A673 (cell line): ENCODE measurements around the gene PTPRK. TPM values are rescaled to one million over a fixed set of nuclear protein-coding genes. Genes with fewer than 3 reads are reported as not detected.

ENCODE experiments used
- BruUV-seq: library from RNA; stranded (reverse); fragments of 400-500 nt; replicated peaks from 2 replicates; lab custom pipeline; 2021; lab: Mats Ljungman, UMichigan
- CTCF ChIA-PET: fragments of 300-600 bp; sonication (Branson Sonifier 250); formaldehyde crosslinking; loops from one replicate; lab custom pipeline; 2022; ENCODE audit warnings: antibody characterized with exemption; lab: Charles Lee
- POLR2A ChIA-PET: fragments of 300-600 bp; sonication (Branson Sonifier 250); formaldehyde crosslinking; loops from one replicate; lab custom pipeline; 2022; ENCODE audit warnings: antibody characterized with exemption; ENCODE audit not compliant: low non-redundant PET; lab: Charles Lee
- DNase-seq: peaks from one replicate; pipeline ENCODE4 v3.0.0-alpha.2; 2015; ENCODE audit warnings: low spot score
- H3K27ac ChIP-seq: fragments of 200-600 bp; sonication (generic); 2 replicates; pipeline ENCODE4 v1.5.1; 2016; ENCODE audit warnings: mixed run types, low read depth, mild to moderate bottlenecking, mixed read lengths, antibody characterized with exemption, low read length; ENCODE audit not compliant: poor library complexity, severe bottlenecking
- H3K27me3 ChIP-seq: fragments of 200-600 bp; sonication (generic); replicated peaks from 2 replicates; pipeline ENCODE4 v1.6.1; 2017; ENCODE audit warnings: mixed run types, low read depth, mild to moderate bottlenecking, mixed read lengths, antibody characterized with exemption, low read length; ENCODE audit not compliant: insufficient read depth, poor library complexity
- H3K36me3 ChIP-seq: fragments of 200-600 bp; sonication (generic); 2 replicates; pipeline ENCODE4 v1.6.1; 2016; ENCODE audit warnings: mixed run types, mild to moderate bottlenecking, mixed read lengths, antibody characterized with exemption, low read length; ENCODE audit not compliant: insufficient read depth, poor library complexity, severe bottlenecking
- H3K4me1 ChIP-seq: fragments of 200-600 bp; sonication (generic); 2 replicates; pipeline ENCODE4 v1.6.1; 2017; ENCODE audit warnings: mixed run types, mild to moderate bottlenecking, mixed read lengths, antibody characterized with exemption, low read length; ENCODE audit not compliant: insufficient read depth, poor library complexity, severe bottlenecking
- H3K4me3 ChIP-seq: fragments of 200-600 bp; sonication (generic); 2 replicates; pipeline ENCODE4 v1.5.1; 2016; ENCODE audit warnings: low read depth, mixed run types, mild to moderate bottlenecking, mixed read lengths, low read length; ENCODE audit not compliant: poor library complexity, severe bottlenecking
- H3K9me3 ChIP-seq: fragments of 200-600 bp; sonication (generic); 2 replicates; pipeline ENCODE4 v1.6.1; 2016; ENCODE audit warnings: mixed run types, low read depth, mild to moderate bottlenecking, mixed read lengths, antibody characterized with exemption, low read length; ENCODE audit not compliant: poor library complexity, severe bottlenecking
- EZH2 ChIP-seq: fragments of 200-600 bp; sonication (generic); IDR thresholded peaks from 2 replicates; pipeline ENCODE4 v1.6.1; 2017; ENCODE audit warnings: borderline replicate concordance, low read depth, mild to moderate bottlenecking, mixed read lengths, antibody characterized with exemption, low read length; ENCODE audit not compliant: poor library complexity, severe bottlenecking
- intact Hi-C: fragments of 100-400 bp; cut with micrococcal nuclease; formaldehyde crosslinking; loops from one replicate; pipeline ENCODE4 v1.10.0; 2022; ENCODE audit not compliant: unreplicated experiment
- total RNA-seq: library from RNA; stranded (reverse); gene quantifications from 2 replicates; pipeline ENCODE4 v1.2.3, GENCODE V29; 2021
- TF ChIP-seq, protein P1 (sequence below): fragments of 300-800, 200-600 bp; sonication (generic); conservative IDR thresholded peaks from 2 replicates; pipeline ENCODE4 v1.5.1; 2017; ENCODE audit warnings: low read depth, mild to moderate bottlenecking, antibody characterized with exemption, low read length, moderate library complexity, mixed read lengths

The PTPRK gene
- total RNA-seq, 1 experiment from 2014 or later: 77.3 TPM

DNA sequence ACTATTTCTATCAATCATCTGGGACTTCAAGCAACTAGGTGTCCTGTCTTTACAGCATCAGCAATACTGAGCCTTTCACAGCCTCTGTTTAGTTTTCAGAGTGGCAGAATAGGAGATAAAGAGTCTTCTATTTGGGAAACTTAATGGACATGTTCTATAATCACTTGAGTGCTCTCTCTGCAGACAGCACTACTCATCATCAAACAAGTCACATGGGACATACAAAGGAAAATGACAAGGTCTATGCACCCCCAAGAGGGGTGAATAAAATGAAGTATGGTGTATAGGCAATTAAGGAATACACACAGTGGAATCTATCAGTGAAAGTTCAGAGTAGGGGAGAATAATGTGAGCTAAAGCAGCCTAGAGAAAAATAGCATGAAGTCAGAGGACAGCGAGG lies 381.7 kb downstream of the PTPRK start:
- intact Hi-C loops: no loop called here
- no peaks in the 10 kb centered on the region for H3K9me3 ChIP-seq

GRCh38 chr6:128135325-128135724 lies 385.1 kb downstream of the PTPRK start:
- BruUV-seq: no TSS peak
- H3K9me3 ChIP-seq: no peaks in the 10 kb centered on the region
- H3K4me3 ChIP-seq: no peak overlapping the region
- H3K27ac ChIP-seq: no peak overlapping the region
- TF ChIP-seq, protein P1, sequence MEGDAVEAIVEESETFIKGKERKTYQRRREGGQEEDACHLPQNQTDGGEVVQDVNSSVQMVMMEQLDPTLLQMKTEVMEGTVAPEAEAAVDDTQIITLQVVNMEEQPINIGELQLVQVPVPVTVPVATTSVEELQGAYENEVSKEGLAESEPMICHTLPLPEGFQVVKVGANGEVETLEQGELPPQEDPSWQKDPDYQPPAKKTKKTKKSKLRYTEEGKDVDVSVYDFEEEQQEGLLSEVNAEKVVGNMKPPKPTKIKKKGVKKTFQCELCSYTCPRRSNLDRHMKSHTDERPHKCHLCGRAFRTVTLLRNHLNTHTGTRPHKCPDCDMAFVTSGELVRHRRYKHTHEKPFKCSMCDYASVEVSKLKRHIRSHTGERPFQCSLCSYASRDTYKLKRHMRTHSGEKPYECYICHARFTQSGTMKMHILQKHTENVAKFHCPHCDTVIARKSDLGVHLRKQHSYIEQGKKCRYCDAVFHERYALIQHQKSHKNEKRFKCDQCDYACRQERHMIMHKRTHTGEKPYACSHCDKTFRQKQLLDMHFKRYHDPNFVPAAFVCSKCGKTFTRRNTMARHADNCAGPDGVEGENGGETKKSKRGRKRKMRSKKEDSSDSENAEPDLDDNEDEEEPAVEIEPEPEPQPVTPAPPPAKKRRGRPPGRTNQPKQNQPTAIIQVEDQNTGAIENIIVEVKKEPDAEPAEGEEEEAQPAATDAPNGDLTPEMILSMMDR: no peak
- no peak for TF ChIP-seq EZH2
- no peaks in the 10 kb centered on the region for H3K36me3 ChIP-seq
- CTCF ChIA-PET: no interaction called here
- DNase-seq: no peak
- POLR2A ChIA-PET: no interaction called here
- intact Hi-C loops: no loop called here
- no peaks in the 10 kb centered on the region for H3K27me3 ChIP-seq
- peaks cover 36% of the 10 kb centered on the region for H3K4me1 ChIP-seq

More for the DNA sequence above, 381.7 kb downstream of the PTPRK start:
- no TSS peak for BruUV-seq
- CTCF ChIA-PET: no interaction called here
- Histone ChIP-seq H3K4me1 (peaks cover 21% of the 10 kb centered on the region), H3K4me3 (no peak overlapping the region), H3K27me3 (no peaks in the 10 kb centered on the region), H3K36me3 (no peaks in the 10 kb centered on the region), H3K27ac (no peak overlapping the region)
- DNase-seq: no peak
- TF ChIP-seq, protein P1: no peak
- no peak for TF ChIP-seq EZH2
- POLR2A ChIA-PET: no interaction called here

DNA sequence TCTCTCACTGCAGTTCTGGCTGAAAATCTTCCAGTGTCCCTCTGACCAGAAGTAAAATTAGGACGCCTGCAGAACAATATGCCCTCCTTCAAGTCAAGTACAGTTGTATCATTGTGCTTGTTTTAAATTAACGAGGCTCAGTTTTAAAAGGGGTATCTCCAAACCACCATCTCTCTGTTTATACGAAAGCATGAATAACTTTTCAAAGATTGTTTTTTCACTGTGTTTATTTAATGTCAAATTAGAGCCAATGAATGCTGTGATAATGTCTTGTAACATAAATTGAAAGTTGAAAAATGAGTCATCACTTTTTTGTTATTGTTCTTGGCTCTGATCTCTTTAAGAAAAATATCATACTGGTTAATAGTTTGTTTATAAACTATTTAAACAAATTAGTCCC lies 388.8 kb downstream of the PTPRK start:
- no peak for DNase-seq
- POLR2A ChIA-PET: no interaction called here
- Histone ChIP-seq H3K27ac (no peak overlapping the region), H3K36me3 (no peaks in the 10 kb centered on the region), H3K4me3 (no peak overlapping the region), H3K9me3 (no peaks in the 10 kb centered on the region), H3K27me3 (no peaks in the 10 kb centered on the region), H3K4me1 (peaks cover 35% of the 10 kb centered on the region)
- TF ChIP-seq, protein P1: no peak
- TF ChIP-seq EZH2: no peak
- no TSS peak for BruUV-seq
- CTCF ChIA-PET: no interaction called here
- intact Hi-C loops: no loop called here
